Spleen (tissue), 11 donors: ENCODE data around the gene LRRC57. TPM values are rescaled to one million over a fixed set of nuclear protein-coding genes. Genes with fewer than 3 reads are reported as not detected.
A peak's percentile ranks its signal among the peaks of the same experiment; 100 is the strongest.

ENCODE experiments used
- DNase-seq: peaks from one replicate; pipeline ENCODE4 v3.0.0-alpha.2; 2020
- H3K27ac ChIP-seq, 8 donors: fragments of 200-600 bp; sonication (generic) in 7 of 8; 1 replicate in 4 of 8; 2 replicates in 4 of 8; pipeline versions ENCODE4 v1.5.0 to v1.8.0; 2016 to 2021; ENCODE audit warnings: inconsistent platforms in 4 of 8, mild to moderate bottlenecking in 4 of 8, moderate library complexity in 1 of 8
- H3K27me3 ChIP-seq, 7 donors: fragments of 200-600 bp; sonication (generic) in 6 of 7; replicated peaks in 1 of 7; 1 replicate in 4 of 7; 2 replicates in 3 of 7; pipeline versions ENCODE4 v1.5.0 to v1.8.0; 2016 to 2021; ENCODE audit warnings: inconsistent platforms in 3 of 7, mild to moderate bottlenecking in 1 of 7
- H3K36me3 ChIP-seq, 6 donors: fragments of 200-600 bp; sonication (generic) in 5 of 6; 1 replicate in 4 of 6; 2 replicates in 2 of 6; pipeline versions ENCODE4 v1.5.0 to v1.8.0; 2016 to 2021; ENCODE audit warnings: inconsistent platforms in 2 of 6
- H3K4me1 ChIP-seq, 6 donors: fragments of 200-600 bp; sonication (generic) in 5 of 6; 1 replicate in 3 of 6; 2 replicates in 3 of 6; pipeline versions ENCODE4 v1.5.0 to v1.8.0; 2016 to 2021; ENCODE audit warnings: inconsistent platforms in 3 of 6
- H3K4me3 ChIP-seq, 8 donors: fragments of 200-600 bp; sonication (generic) in 7 of 8; 1 replicate in 4 of 8; 2 replicates in 4 of 8; pipeline versions ENCODE4 v1.5.0 to v1.8.0; 2016 to 2021; ENCODE audit warnings: inconsistent platforms in 4 of 8, mild to moderate bottlenecking in 4 of 8, moderate library complexity in 2 of 8
- H3K9me3 ChIP-seq, 8 donors: fragments of 200-600 bp; sonication (generic) in 7 of 8; 1 replicate in 4 of 8; 2 replicates in 4 of 8; pipeline versions ENCODE4 v1.5.0 to v1.8.0; 2016 to 2021; ENCODE audit warnings: inconsistent platforms in 4 of 8
- CTCF ChIP-seq, 11 experiments: fragments of 200-600 bp in 7 of 11; fragments of 450-650 bp in 4 of 11; sonication (generic) in 4 of 11; IDR thresholded peaks in 8 of 11; conservative IDR thresholded peaks in 3 of 11; 1 replicate in 7 of 11; 2 replicates in 4 of 11; pipeline versions ENCODE4 v1.4.0 to v1.8.0; 2016 to 2021; ENCODE audit warnings: antibody characterized with exemption in 11 of 11, inconsistent platforms in 4 of 11, mild to moderate bottlenecking in 1 of 11
- POLR2A ChIP-seq, 3 donors: fragments of 450-650 bp; IDR thresholded peaks; one replicate each; pipeline ENCODE4 v1.5.1; 2017; ENCODE audit warnings: antibody characterized with exemption in 3 of 3, mild to moderate bottlenecking in 1 of 3
- POLR2AphosphoS5 ChIP-seq, 3 donors: sonication (generic); formaldehyde crosslinking; IDR thresholded peaks; one replicate each; pipeline ENCODE4 v1.5.1; 2017; ENCODE audit warnings: antibody characterized with exemption in 3 of 3
- WGBS, 5 donors: extraction: QIAGEN DNeasy Blood & Tissue Kit in 3 of 5; methylation state at CpG; one replicate each; pipeline versions ENCODE4 v1.1.5 to v1.1.7; 2013 to 2018; 5-methylcytosine and 5-hydroxymethylcytosine counted together
- intact Hi-C: fragments of 100-400 bp; cut with DNase I; formaldehyde crosslinking; loops from one replicate; pipeline ENCODE4 v1.15.0; 2023; ENCODE audit warnings: low total_unique reads
- polyA plus RNA-seq, 3 donors: library from polyadenylated mRNA; stranded (reverse); fragments of 200-250 nt; gene quantifications; one replicate each; pipeline ENCODE4 v1.2.1, GENCODE V29; 2013
- total RNA-seq, 7 donors: library from RNA; depleted of rRNA in 3 of 7; stranded (reverse); fragments of >200 nt in 3 of 7; fragmentation: NEBNext Ultra II Directional in 4 of 7; extraction: Animal tissue kit (Norgen Biotek cat#: 25700) in 4 of 7; gene quantifications; one replicate each; pipeline versions ENCODE4 v1.1.0 to v1.2.1, GENCODE V29; 2016 to 2021
- donor health status: healthy with polysubstance abuse.
- donor health status: DM: no; HTN: no; CAD: no; lungs with moderate emphysema.
- donor health status: DM: no; HTN: no; CAD: no.
- donor health status: Bipolar disorder and iron deficiency.
- donor health status: healthy.
- donor health status: DM: no; HTN: no; CAD: no.
- donor health status: DM: yes; HTN: yes; CAD: no.

The LRRC57 gene
- total and polyA plus RNA-seq, 10 donors, result 3.9 to 21.4 (median 16.3) TPM

GRCh38 chr15:42511007-42511391, 37.6 kb downstream of the LRRC57 start:
- Histone ChIP-seq H3K4me3 (peak overlapping the region in 3 of 8 donors; percentile 2 to 50 (median 21)), H3K36me3 (peaks cover 0 to 63% (median 28%) of the 10 kb centered on the region in 6 donors), H3K9me3 (no peaks in the 10 kb centered on the region), H3K27me3 (no peaks in the 10 kb centered on the region), H3K27ac (peak overlapping the region; percentile 37 to 86 (median 79)), H3K4me1 (peaks cover 6 to 62% (median 36%) of the 10 kb centered on the region in 6 donors)
- DNase-seq, result no peak
- intact Hi-C loops, result no loop called here
- WGBS, 5 donors, result 25 to 44% (median 32%) methylated on average over 4 of the region's 4 CpGs
- TF ChIP-seq POLR2AphosphoS5 (IDR thresholded peaks at IDR 0.05) (no peak), POLR2A (IDR thresholded peaks at IDR 0.05) (no peak), CTCF (IDR thresholded peaks at IDR 0.05 in 8 of 11, conservative IDR thresholded peaks at IDR 0.05 in 3 of 11) (no peak)

GRCh38 chr15:42510258-42511006, 38.2 kb downstream of the LRRC57 start:
- TF ChIP-seq POLR2AphosphoS5 (IDR thresholded peaks at IDR 0.05) (no peak), POLR2A (IDR thresholded peaks at IDR 0.05) (no peak), CTCF (IDR thresholded peaks at IDR 0.05 in 8 of 11, conservative IDR thresholded peaks at IDR 0.05 in 3 of 11) (no peak)
- no peaks in the 10 kb centered on the region for H3K9me3 ChIP-seq
- peaks cover 0 to 63% (median 23%) of the 10 kb centered on the region in 6 donors for H3K36me3 ChIP-seq
- WGBS, 5 donors, result 79 to 88% (median 84%) methylated on average over 4 of the region's 4 CpGs
- intact Hi-C loops, result no loop called here
- H3K4me1 ChIP-seq, result peaks cover 6 to 67% (median 39%) of the 10 kb centered on the region in 6 donors
- peak overlapping the region in 7 of 8 donors; percentile 67 to 86 (median 81) for H3K27ac ChIP-seq
- no peak for DNase-seq
- no peaks in the 10 kb centered on the region for H3K27me3 ChIP-seq
- H3K4me3 ChIP-seq, result peak overlapping the region in 3 of 8 donors; percentile 2 to 50 (median 21)

- no peaks in the 10 kb centered on the region for H3K9me3 ChIP-seq
- DNase-seq, result no peak
- H3K27ac ChIP-seq, result peak overlapping the region in 5 of 8 donors; percentile 33 to 55 (median 35)
- peaks cover 0 to 47% (median 4%) of the 10 kb centered on the region in 6 donors for H3K36me3 ChIP-seq
- H3K4me1 ChIP-seq, result peaks cover 22 to 89% (median 61%) of the 10 kb centered on the region in 6 donors
- H3K27me3 ChIP-seq, result no peaks in the 10 kb centered on the region
- intact Hi-C loops, result no loop called here
- H3K4me3 ChIP-seq, result no peak overlapping the region
- no peak for TF ChIP-seq CTCF (IDR thresholded peaks at IDR 0.05 in 8 of 11, conservative IDR thresholded peaks at IDR 0.05 in 3 of 11)
- no peak for TF ChIP-seq POLR2A (IDR thresholded peaks at IDR 0.05)
- no peak for TF ChIP-seq POLR2AphosphoS5 (IDR thresholded peaks at IDR 0.05)
- WGBS, 5 donors, result 51 to 75% (median 65%) methylated on average over 9 of the region's 9 CpGs
These were observed 40.3 kb downstream of the LRRC57 start for GRCh38 chr15:42508263-42508690.

GRCh38 chr15:42507514-42507913, 41.1 kb downstream of the LRRC57 start:
- peaks cover 0 to 39% (median 3%) of the 10 kb centered on the region in 6 donors for H3K36me3 ChIP-seq
- TF ChIP-seq POLR2A (IDR thresholded peaks at IDR 0.05) (no peak), POLR2AphosphoS5 (IDR thresholded peaks at IDR 0.05) (no peak), CTCF (IDR thresholded peaks at IDR 0.05 in 8 of 11, conservative IDR thresholded peaks at IDR 0.05 in 3 of 11) (no peak)
- H3K27ac ChIP-seq, result peak overlapping the region in 2 of 8 donors; percentile 46 to 55
- H3K4me3 ChIP-seq, result no peak overlapping the region
- 83 to 90% (median 89%) methylated on average over 4 of the region's 4 CpGs for WGBS, 5 donors
- H3K27me3 ChIP-seq, result no peaks in the 10 kb centered on the region
- DNase-seq, result no peak
- H3K9me3 ChIP-seq, result no peaks in the 10 kb centered on the region
- intact Hi-C loops, result no loop called here
- peaks cover 29 to 96% (median 68%) of the 10 kb centered on the region in 6 donors for H3K4me1 ChIP-seq
